ENCODE measurements around the gene SHISA4. TPM values are rescaled to one million over a fixed set of nuclear protein-coding genes. Genes with fewer than 3 reads are reported as not detected.

The SHISA4 gene
- total RNA-seq, 1 donor from 2014 or later: 8.6 TPM

DNA sequence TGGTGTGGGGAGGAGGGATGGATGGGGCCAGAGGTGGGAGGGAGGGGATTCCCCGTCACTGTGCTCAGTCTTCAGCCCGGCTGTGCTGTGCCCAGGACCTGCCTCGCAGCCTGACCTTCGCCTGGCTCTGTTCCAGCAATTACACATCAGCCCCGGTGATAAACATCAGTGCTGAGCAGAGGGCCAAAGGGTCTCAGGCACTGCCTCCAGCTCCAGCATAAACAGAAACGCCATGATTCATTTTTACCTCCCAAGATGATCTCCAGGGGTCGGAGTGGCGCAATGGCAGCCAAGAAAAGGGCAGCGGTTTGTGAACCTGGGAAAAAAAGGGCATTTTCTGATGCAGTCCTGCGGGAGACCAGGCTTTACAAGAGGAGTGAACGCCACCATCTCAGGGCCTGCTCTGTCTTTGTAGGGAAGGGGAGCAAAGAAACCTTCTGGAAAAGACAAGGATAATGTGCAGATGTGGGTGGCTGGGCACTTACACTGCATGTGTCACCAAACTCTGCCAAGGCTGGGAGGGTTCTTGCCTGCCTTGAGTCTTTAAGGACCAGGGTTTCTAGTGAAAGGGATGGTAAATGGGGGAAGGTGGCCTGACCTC is 28.1 kb downstream of the SHISA4 start:
- no peak for DNase-seq
- H3K27ac ChIP-seq: peak overlapping the region; percentile 75
- H3K27me3 ChIP-seq: no peaks in the 10 kb centered on the region
- H3K4me3 ChIP-seq: no peak overlapping the region
- intact Hi-C loops (cut with DNase I): no loop called here
- peak; percentile 32 for ATAC-seq
- H3K9me3 ChIP-seq: no peaks in the 10 kb centered on the region
- H3K36me3 ChIP-seq: no peaks in the 10 kb centered on the region
- peaks cover 17% of the 10 kb centered on the region for H3K4me1 ChIP-seq
- TF ChIP-seq, protein P1, sequence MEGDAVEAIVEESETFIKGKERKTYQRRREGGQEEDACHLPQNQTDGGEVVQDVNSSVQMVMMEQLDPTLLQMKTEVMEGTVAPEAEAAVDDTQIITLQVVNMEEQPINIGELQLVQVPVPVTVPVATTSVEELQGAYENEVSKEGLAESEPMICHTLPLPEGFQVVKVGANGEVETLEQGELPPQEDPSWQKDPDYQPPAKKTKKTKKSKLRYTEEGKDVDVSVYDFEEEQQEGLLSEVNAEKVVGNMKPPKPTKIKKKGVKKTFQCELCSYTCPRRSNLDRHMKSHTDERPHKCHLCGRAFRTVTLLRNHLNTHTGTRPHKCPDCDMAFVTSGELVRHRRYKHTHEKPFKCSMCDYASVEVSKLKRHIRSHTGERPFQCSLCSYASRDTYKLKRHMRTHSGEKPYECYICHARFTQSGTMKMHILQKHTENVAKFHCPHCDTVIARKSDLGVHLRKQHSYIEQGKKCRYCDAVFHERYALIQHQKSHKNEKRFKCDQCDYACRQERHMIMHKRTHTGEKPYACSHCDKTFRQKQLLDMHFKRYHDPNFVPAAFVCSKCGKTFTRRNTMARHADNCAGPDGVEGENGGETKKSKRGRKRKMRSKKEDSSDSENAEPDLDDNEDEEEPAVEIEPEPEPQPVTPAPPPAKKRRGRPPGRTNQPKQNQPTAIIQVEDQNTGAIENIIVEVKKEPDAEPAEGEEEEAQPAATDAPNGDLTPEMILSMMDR (IDR thresholded peaks at IDR 0.05): no peak

DNA sequence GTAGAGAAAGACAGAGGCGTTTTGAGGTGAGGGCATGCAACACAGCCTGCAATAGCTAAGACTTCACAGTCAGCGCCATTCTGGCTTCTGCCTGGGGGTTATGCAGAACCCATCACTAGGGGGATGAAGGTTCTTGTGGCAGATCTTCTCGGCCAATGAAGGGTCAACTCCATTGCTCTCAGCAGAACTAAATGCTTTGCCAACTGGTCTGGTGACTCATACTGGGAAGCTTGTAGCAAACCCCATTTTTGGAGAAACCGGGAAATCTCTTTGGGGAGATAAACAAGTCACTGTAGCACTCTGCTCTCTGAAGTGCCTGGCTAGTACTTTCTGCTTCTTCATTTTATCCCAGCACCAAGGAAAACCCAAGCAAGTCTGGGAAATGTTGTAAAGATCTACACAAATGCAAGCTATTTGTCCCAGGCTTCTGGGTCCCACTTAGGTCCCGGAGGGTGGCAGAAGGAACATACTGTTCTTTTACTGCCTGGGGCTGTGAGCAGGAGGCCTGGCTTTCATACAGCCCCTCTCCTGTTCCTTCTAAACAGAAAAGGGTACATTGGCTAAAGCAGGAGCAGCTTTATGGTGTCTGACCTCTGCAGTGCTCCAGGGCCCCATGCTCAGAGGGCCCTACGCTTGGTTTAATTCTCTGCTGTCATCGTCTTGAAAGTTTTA is 28.8 kb downstream of the SHISA4 start:
- H3K27ac ChIP-seq: peak overlapping the region; percentile 75
- no peaks in the 10 kb centered on the region for H3K36me3 ChIP-seq
- H3K4me1 ChIP-seq: peaks cover 17% of the 10 kb centered on the region
- no peak overlapping the region for H3K4me3 ChIP-seq
- intact Hi-C loops (cut with DNase I): no loop called here
- ATAC-seq (peak; percentile 22), DNase-seq (no peak)
- TF ChIP-seq, protein P1 (IDR thresholded peaks at IDR 0.05): no peak
- H3K27me3 ChIP-seq: no peaks in the 10 kb centered on the region
- H3K9me3 ChIP-seq: no peaks in the 10 kb centered on the region

DNA sequence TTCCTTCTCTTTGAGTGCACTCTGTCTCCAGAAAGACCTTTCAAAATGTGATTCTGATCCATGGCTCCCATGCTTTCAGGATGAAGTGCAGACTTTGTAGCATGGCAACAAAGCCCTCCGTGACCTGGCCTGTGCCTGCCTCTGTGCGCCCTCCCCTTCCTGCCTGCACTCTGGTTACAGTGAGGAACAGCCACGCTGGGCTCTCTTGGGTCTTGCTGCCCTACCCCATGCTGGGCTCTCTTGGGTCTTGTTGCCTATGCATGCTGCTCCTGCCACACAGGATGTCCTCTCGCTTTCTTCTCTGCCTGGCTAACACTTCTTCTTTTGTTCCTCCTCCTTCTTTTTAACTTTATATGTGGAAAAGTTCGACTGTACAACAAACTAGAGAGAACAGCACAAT is 29.6 kb downstream of the SHISA4 start:
- TF ChIP-seq, protein P1 (IDR thresholded peaks at IDR 0.05): no peak
- no peak for ATAC-seq
- no peak overlapping the region for H3K4me3 ChIP-seq

DNA sequence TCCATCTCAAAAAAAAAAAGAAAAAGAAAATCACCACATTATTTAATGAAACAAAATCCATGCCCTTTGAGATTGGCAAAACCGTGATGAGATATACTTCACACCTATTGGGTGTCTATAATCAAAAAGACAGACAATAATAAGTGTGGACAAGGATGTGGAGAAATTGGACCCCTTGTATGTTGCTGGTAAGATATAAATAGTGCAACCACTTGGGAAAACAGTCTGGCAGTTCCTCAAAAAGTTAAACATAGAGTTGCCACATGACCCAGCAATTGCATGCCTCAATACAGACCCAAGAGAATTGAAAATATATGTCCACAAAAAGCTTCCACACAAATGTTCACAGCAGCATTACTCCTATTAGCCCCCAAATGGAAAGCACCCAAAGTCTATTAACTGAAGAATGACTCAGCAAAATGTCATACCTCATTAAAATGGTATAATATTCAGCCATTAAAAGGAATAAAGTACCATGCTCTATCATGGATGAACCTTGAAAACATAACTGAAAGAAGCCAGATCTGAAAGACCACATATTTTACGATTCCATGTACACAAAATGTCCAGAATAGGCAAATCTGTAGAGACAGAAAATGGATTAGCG is 33.4 kb downstream of the SHISA4 start:
- DNase-seq (no peak), ATAC-seq (no peak)
- intact Hi-C loops (cut with DNase I): no loop called here
- TF ChIP-seq, protein P1 (IDR thresholded peaks at IDR 0.05): no peak
- H3K9me3 ChIP-seq: no peaks in the 10 kb centered on the region
- H3K36me3 ChIP-seq: no peaks in the 10 kb centered on the region
- peaks cover 11% of the 10 kb centered on the region for H3K4me1 ChIP-seq
- H3K27me3 ChIP-seq: no peaks in the 10 kb centered on the region
- H3K27ac ChIP-seq: no peak overlapping the region
- H3K4me3 ChIP-seq: no peak overlapping the region

More for the DNA sequence above, 29.6 kb downstream of the SHISA4 start:
- H3K27ac ChIP-seq: peak overlapping the region; percentile 75
- H3K27me3 ChIP-seq: no peaks in the 10 kb centered on the region
- DNase-seq: no peak
- no peaks in the 10 kb centered on the region for H3K9me3 ChIP-seq
- no peaks in the 10 kb centered on the region for H3K36me3 ChIP-seq
- intact Hi-C loops (cut with DNase I): no loop called here
- H3K4me1 ChIP-seq: peaks cover 17% of the 10 kb centered on the region

DNA sequence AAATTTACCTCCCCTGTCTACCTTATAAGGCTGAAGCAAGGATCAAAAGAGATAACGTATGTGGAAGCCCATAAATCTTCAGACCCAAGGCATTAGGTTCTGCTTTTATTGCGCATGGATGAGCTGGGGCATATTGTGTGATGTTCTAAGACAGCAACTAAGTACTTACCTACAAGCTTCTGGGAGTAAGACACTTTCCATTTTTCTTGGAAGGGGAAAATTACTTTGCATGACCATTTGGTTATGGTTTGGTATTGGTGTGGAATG is 36.5 kb downstream of the SHISA4 start:
- H3K9me3 ChIP-seq: no peaks in the 10 kb centered on the region
- H3K27ac ChIP-seq: no peak overlapping the region
- TF ChIP-seq, protein P1 (IDR thresholded peaks at IDR 0.05): no peak
- ATAC-seq (no peak), DNase-seq (no peak)
- H3K4me3 ChIP-seq: no peak overlapping the region
- no peaks in the 10 kb centered on the region for H3K27me3 ChIP-seq
- H3K36me3 ChIP-seq: no peaks in the 10 kb centered on the region
- no peaks in the 10 kb centered on the region for H3K4me1 ChIP-seq
- intact Hi-C loops (cut with DNase I): no loop called here
